GM23248 (cell line): ENCODE data around the gene HLA-DRA.

Source experiments
- EZH2 ChIP-seq: fragments of 200-600 bp; sonication (generic); IDR thresholded peaks from 2 replicates; pipeline ENCODE4 v1.6.1; 2018; ENCODE audit warnings: antibody characterized with exemption, mild to moderate bottlenecking; ENCODE audit not compliant: insufficient read depth, poor library complexity, severe bottlenecking
- EZH2phosphoT487 ChIP-seq: fragments of 200-600 bp; sonication (generic); IDR thresholded peaks from 2 replicates; pipeline ENCODE4 v1.6.1; 2018; ENCODE audit warnings: antibody characterized with exemption, moderate library complexity, mild to moderate bottlenecking, low read depth; ENCODE audit not compliant: insufficient read depth

GRCh38 chr6:32430179-32430578 is 9.5 kb upstream of the HLA-DRA start:
- TF ChIP-seq EZH2phosphoT487 (no peak), EZH2 (no peak)
